Neural progenitor cell (in vitro differentiated cells): ENCODE results near the gene PFN1. TPM values are rescaled to one million over a fixed set of nuclear protein-coding genes. Genes with fewer than 3 reads are reported as not detected.

Source experiments
- DNase-seq: peaks from one replicate; pipeline ENCODE4 v3.0.0-alpha.2; 2016; ENCODE audit warnings: low spot score
- H2AFZ ChIP-seq: fragments of 200-600 bp; sonication (generic); replicated peaks from 2 replicates; pipeline ENCODE4 v1.6.1; 2016; ENCODE audit warnings: antibody characterized with exemption
- H3F3A ChIP-seq: fragments of 200-600 bp; sonication (generic); 2 replicates; pipeline ENCODE4 v1.6.1; 2016; ENCODE audit warnings: antibody characterized with exemption, low read depth
- H3K27ac ChIP-seq: fragments of 200-600 bp; sonication (generic); 2 replicates; pipeline ENCODE4 v1.5.1; 2016; ENCODE audit warnings: mild to moderate bottlenecking
- H3K27me3 ChIP-seq: fragments of 200-600 bp; sonication (generic); 2 replicates; pipeline ENCODE4 v1.6.1; 2016; ENCODE audit warnings: mild to moderate bottlenecking, moderate library complexity
- H3K36me3 ChIP-seq: fragments of 200-600 bp; sonication (generic); 2 replicates; pipeline ENCODE4 v1.5.1; 2016
- H3K4me1 ChIP-seq: fragments of 200-600 bp; sonication (generic); 2 replicates; pipeline ENCODE4 v1.6.1; 2016; ENCODE audit warnings: mixed run types
- H3K4me2 ChIP-seq: fragments of 200-600 bp; sonication (generic); 2 replicates; pipeline ENCODE4 v1.6.1; 2016
- H3K4me3 ChIP-seq: fragments of 200-600 bp; sonication (generic); 2 replicates; pipeline ENCODE4 v1.5.1; 2016
- H3K79me2 ChIP-seq: fragments of 200-600 bp; sonication (generic); 2 replicates; pipeline ENCODE4 v1.6.1; 2016; ENCODE audit warnings: low read depth
- H3K9ac ChIP-seq: fragments of 200-600 bp; sonication (generic); 2 replicates; pipeline ENCODE4 v1.6.1; 2016
- H3K9me3 ChIP-seq: fragments of 200-600 bp; sonication (generic); 2 replicates; pipeline ENCODE4 v1.5.1; 2016; ENCODE audit warnings: low read depth
- H4K20me1 ChIP-seq: fragments of 200-600 bp; sonication (generic); 2 replicates; pipeline ENCODE4 v1.6.1; 2016; ENCODE audit warnings: low read depth
- H3K27ac Mint-ChIP-seq: 3 replicates; pipeline ENCODE4 v1.8.0; 2021; ENCODE audit warnings: mixed read lengths
- H3K27me3 Mint-ChIP-seq: 2 replicates; pipeline ENCODE4 v1.8.0; 2022; ENCODE audit warnings: low read depth, mild to moderate bottlenecking, inconsistent platforms, moderate library complexity, mixed read lengths; ENCODE audit not compliant: insufficient read depth
- H3K36me3 Mint-ChIP-seq: 3 replicates; pipeline ENCODE4 v1.8.0; 2021; ENCODE audit warnings: mixed read lengths
- H3K4me1 Mint-ChIP-seq: 3 replicates; pipeline ENCODE4 v1.8.0; 2021; ENCODE audit warnings: mixed read lengths
- H3K4me3 Mint-ChIP-seq: 3 replicates; pipeline ENCODE4 v1.8.0; 2021; ENCODE audit warnings: mild to moderate bottlenecking, moderate library complexity, mixed read lengths
- H3K9me3 Mint-ChIP-seq: 3 replicates; pipeline ENCODE4 v1.8.0; 2020; ENCODE audit warnings: mixed read lengths
- EZH2 ChIP-seq: fragments of 200-600 bp; sonication (generic); IDR thresholded peaks from 2 replicates; pipeline ENCODE4 v1.6.1; 2017; ENCODE audit warnings: antibody characterized with exemption, mild to moderate bottlenecking, moderate library complexity
- EZH2phosphoT487 ChIP-seq: fragments of 200-600 bp; sonication (generic); IDR thresholded peaks from 2 replicates; pipeline ENCODE4 v1.6.1; 2017; ENCODE audit warnings: antibody characterized with exemption
- total RNA-seq: library from RNA; depleted of rRNA; stranded (reverse); fragments of >200 nt; gene quantifications from 2 replicates; pipeline ENCODE4 v1.2.3, GENCODE V29; 2015; ENCODE audit warnings: low replicate concordance
- TF ChIP-seq, protein P1 (sequence below): fragments of 200-600 bp; sonication (generic); IDR thresholded peaks from 2 replicates; pipeline ENCODE4 v1.5.1; 2017; ENCODE audit warnings: antibody characterized with exemption, mild to moderate bottlenecking

The PFN1 gene
- 203 and 458 TPM in 2 replicates for total RNA-seq

DNA sequence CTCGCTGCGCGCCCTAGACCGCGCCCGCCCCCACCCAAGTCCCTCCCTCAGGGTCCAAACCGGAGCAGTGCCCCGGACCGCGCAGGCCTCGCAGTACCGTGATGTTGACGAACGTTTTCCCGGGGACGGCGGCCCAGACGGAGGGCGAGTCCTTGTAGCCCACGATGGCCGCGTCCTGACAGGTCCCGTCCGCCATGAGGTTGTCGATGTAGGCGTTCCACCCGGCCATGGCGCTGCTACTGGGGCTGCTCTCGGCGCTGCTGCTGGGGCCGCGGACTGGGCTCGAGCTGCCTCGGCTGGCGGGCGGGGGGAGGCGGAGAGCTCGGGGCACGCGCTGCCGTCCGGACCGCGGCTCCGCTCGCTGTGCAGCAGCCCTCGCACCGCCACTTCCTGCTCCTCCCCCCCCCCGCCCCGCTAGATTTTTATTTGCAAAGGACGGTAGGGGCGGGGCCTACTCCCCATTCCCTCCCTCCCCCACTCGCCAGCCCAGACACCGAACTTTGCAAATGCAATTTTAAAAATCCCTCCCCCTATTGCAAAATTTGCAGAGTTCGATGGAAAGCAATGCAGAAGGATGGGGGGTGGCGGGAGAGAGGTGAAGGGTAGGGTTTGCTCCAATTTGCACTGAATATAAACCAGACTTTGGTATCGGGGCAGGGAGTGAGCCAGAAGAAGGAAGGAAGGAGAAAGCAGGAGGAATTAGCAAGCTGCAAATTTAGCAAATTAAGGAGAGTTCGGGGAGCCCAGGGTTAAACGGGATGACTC is at the start of gene PFN1:
Gene PFN1 (minus strand): TSS at position 365 of the 765 bp plus-strand sequence. CDS start 136 bp downstream, at position 229.
- TF ChIP-seq EZH2: no peak
- TF ChIP-seq, protein P1, sequence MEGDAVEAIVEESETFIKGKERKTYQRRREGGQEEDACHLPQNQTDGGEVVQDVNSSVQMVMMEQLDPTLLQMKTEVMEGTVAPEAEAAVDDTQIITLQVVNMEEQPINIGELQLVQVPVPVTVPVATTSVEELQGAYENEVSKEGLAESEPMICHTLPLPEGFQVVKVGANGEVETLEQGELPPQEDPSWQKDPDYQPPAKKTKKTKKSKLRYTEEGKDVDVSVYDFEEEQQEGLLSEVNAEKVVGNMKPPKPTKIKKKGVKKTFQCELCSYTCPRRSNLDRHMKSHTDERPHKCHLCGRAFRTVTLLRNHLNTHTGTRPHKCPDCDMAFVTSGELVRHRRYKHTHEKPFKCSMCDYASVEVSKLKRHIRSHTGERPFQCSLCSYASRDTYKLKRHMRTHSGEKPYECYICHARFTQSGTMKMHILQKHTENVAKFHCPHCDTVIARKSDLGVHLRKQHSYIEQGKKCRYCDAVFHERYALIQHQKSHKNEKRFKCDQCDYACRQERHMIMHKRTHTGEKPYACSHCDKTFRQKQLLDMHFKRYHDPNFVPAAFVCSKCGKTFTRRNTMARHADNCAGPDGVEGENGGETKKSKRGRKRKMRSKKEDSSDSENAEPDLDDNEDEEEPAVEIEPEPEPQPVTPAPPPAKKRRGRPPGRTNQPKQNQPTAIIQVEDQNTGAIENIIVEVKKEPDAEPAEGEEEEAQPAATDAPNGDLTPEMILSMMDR: no peak
- no peak for TF ChIP-seq EZH2phosphoT487
- peaks cover 34% of the 10 kb centered on the region for H4K20me1 ChIP-seq
- peak within 1 kb of the TSS; percentile 77 for H3K4me3 ChIP-seq
- H2AFZ ChIP-seq: peak within 1 kb of the TSS; percentile 65
- H3K9me3 ChIP-seq: no peaks in the 10 kb centered on the region
- peak within 1 kb of the TSS; percentile 87 for H3K4me2 ChIP-seq
- Mint-ChIP-seq H3K4me1 (peaks cover 41% of the 10 kb centered on the region), H3K36me3 (peaks cover 18% of the 10 kb centered on the region), H3K27ac (peak within 1 kb of the TSS; percentile 93), H3K9me3 (no peaks in the 10 kb centered on the region), H3K27me3 (peaks cover 15% of the 10 kb centered on the region), H3K4me3 (peak within 1 kb of the TSS; percentile 93)
- no peaks in the 10 kb centered on the region for H3K36me3 ChIP-seq
- no peaks in the 10 kb centered on the region for H3K27me3 ChIP-seq
- H3K79me2 ChIP-seq: peaks cover 53% of the 10 kb centered on the region
- peaks cover 22% of the 10 kb centered on the region for H3K4me1 ChIP-seq
- H3K9ac ChIP-seq: peak within 1 kb of the TSS; percentile 62
- peak within 1 kb of the TSS; percentile 85 for H3K27ac ChIP-seq
- DNase-seq: peak; percentile 88
- H3F3A ChIP-seq: peaks cover 86% of the 10 kb centered on the region

DNA sequence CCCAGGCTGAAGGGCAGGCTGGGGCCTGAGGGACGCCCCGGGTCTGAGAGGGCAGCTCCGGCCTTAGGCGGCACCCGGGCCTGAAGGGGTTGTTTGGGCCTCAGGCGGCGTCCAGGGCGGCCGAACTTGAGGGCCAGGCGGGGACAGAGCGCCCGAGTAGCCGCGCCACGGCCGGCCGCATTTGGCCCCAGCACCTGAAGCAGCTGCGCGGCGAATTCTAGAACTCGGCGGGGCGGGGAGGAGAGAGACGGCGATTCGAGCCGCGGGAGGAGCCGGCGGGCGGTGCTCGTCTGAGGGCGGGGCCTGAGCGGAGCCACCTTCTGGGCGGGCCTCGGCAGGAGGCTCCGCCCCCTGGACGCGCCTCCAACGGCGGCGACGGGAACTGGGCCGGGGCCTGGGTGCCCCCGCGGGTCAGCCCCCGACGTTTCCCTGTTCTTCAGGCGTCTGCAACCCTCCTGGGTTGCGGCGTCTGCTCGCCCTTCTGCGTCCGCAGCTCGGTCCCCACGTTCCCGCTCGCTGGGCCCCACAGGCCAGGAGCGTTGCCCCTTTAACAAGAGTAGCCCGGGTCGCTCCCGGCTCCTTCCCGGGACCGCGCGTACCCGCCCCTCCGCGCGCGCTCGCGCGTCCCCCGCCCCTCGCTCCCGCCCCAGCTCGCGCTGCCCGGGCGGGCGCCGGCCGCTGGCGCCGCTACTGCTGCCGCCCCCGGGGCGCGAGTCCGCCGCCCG is 49.1 kb upstream of the PFN1 start, which contains the start of the genes INCA1 and KIF1C:
Gene INCA1 (minus strand): TSS at position 221 of the 725 bp plus-strand sequence. CDS start 3,085 bp downstream, outside the sequence.
Gene KIF1C (plus strand): TSS at position 649 of the 725 bp plus-strand sequence. CDS start 2,297 bp downstream, outside the sequence.
- Histone ChIP-seq H3K79me2 (peaks cover 23% of the 10 kb centered on the region), H4K20me1 (peaks cover 18% of the 10 kb centered on the region), H3K27ac (peak within 1 kb of the TSS; percentile 85), H3K9ac (peak within 1 kb of the TSS; percentile 20), H2AFZ (peak within 1 kb of the TSS; percentile 98), H3K4me1 (peaks cover 16% of the 10 kb centered on the region), H3K36me3 (no peaks in the 10 kb centered on the region), H3F3A (no peaks in the 10 kb centered on the region), H3K4me3 (peak within 1 kb of the TSS; percentile 92), H3K4me2 (peak within 1 kb of the TSS; percentile 93), H3K9me3 (no peaks in the 10 kb centered on the region), H3K27me3 (peaks cover 32% of the 10 kb centered on the region)
- peaks cover 12% of the 10 kb centered on the region for H3K27me3 Mint-ChIP-seq
- TF ChIP-seq, protein P1: no peak
- TF ChIP-seq EZH2phosphoT487 (peak; percentile 31), EZH2 (peak; percentile 41)
- peak within 1 kb of the TSS; percentile 91 for H3K4me3 Mint-ChIP-seq
- H3K36me3 Mint-ChIP-seq: peaks cover 16% of the 10 kb centered on the region
- H3K9me3 Mint-ChIP-seq: no peaks in the 10 kb centered on the region
- peaks cover 10% of the 10 kb centered on the region for H3K4me1 Mint-ChIP-seq
- no peak within 1 kb of the TSS for H3K27ac Mint-ChIP-seq
- peak; percentile 96 for DNase-seq

DNA sequence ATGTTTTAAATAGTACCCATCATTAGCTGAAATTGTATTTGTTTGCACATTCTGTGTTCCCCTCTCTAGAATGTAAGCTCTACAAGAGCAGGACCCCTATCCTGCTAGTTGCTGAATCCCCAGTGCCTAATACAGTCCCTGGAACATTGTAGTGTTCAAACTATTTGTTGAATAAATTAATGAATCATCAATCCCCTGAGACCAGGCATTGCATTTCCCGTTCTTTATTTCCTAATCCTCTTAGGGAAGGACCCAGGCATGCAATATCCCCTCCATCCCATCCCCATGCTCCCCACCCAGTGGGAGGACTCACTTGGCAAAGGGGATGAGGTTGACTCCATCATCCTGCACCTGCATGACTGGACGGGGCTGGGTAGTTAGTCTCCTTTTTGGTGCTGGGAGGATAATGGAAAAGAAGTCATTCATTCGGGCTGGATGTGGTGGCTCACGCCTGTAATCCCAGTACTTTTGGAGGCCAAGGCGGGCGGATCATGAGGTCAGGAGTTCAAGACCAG is 45.8 kb upstream of the PFN1 start:
- TF ChIP-seq, protein P1: no peak
- no peak for TF ChIP-seq EZH2
- no peak for TF ChIP-seq EZH2phosphoT487
- no peak overlapping the region for H3K4me2 ChIP-seq
- Mint-ChIP-seq H3K36me3 (no peaks in the 10 kb centered on the region), H3K4me3 (no peak overlapping the region), H3K27ac (no peak overlapping the region), H3K27me3 (peaks cover 18% of the 10 kb centered on the region), H3K9me3 (no peaks in the 10 kb centered on the region), H3K4me1 (peaks cover 9% of the 10 kb centered on the region)
- H2AFZ ChIP-seq: no peak overlapping the region
- H3K27me3 ChIP-seq: peaks cover 39% of the 10 kb centered on the region
- no peak overlapping the region for H3K9ac ChIP-seq
- peaks cover 11% of the 10 kb centered on the region for H3K79me2 ChIP-seq
- H4K20me1 ChIP-seq: peaks cover 5% of the 10 kb centered on the region
- no peak overlapping the region for H3K27ac ChIP-seq
- H3F3A ChIP-seq: no peaks in the 10 kb centered on the region
- no peak for DNase-seq
- no peaks in the 10 kb centered on the region for H3K9me3 ChIP-seq
- H3K36me3 ChIP-seq: no peaks in the 10 kb centered on the region
- H3K4me3 ChIP-seq: no peak overlapping the region
- peaks cover 10% of the 10 kb centered on the region for H3K4me1 ChIP-seq
